Prostate gland (tissue), 2 donors: ENCODE data around the gene SEC14L6. TPM values are rescaled to one million over a fixed set of nuclear protein-coding genes. Genes with fewer than 3 reads are reported as not detected.

Source experiments
- DNase-seq: peaks from one replicate; pipeline ENCODE4 v3.0.0-alpha.2; 2019; ENCODE audit warnings: low spot score
- H3K27ac ChIP-seq, 2 donors: fragments of 200-600 bp; sonication (generic); 2 replicates each; pipeline ENCODE4 v1.5.1; 2017 to 2019
- H3K27me3 ChIP-seq: fragments of 200-600 bp; sonication (generic); replicated peaks from 2 replicates; pipeline ENCODE4 v1.5.1; 2019; ENCODE audit not compliant: insufficient read depth
- H3K36me3 ChIP-seq, 2 donors: fragments of 200-600 bp; sonication (generic); 1 replicate in 1 of 2; 2 replicates in 1 of 2; pipeline versions ENCODE4 v1.5.1 to v1.8.1; 2017 to 2019
- H3K4me1 ChIP-seq: fragments of 200-600 bp; sonication (generic); replicated peaks from 2 replicates; pipeline ENCODE4 v1.5.1; 2019
- H3K4me3 ChIP-seq, 2 donors: fragments of 200-600 bp; sonication (generic); 2 replicates each; pipeline ENCODE4 v1.5.1; 2017 to 2019
- H3K9me3 ChIP-seq: fragments of 200-600 bp; sonication (generic); 2 replicates; pipeline ENCODE4 v1.5.1; 2017
- CTCF ChIP-seq, 4 experiments: fragments of 200-600 bp in 2 of 4; fragments of 450-650 bp in 2 of 4; sonication (generic) in 2 of 4; IDR thresholded peaks; 1 replicate in 3 of 4; 2 replicates in 1 of 4; pipeline ENCODE4 v1.5.1; 2016 to 2019; ENCODE audit warnings: antibody characterized with exemption in 4 of 4, mild to moderate bottlenecking in 2 of 4, moderate library complexity in 2 of 4
- POLR2A ChIP-seq: fragments of 450-650 bp; IDR thresholded peaks from one replicate; pipeline ENCODE4 v1.6.1; 2016; ENCODE audit warnings: antibody characterized with exemption, mild to moderate bottlenecking
- POLR2AphosphoS5 ChIP-seq: sonication (generic); formaldehyde crosslinking; IDR thresholded peaks from one replicate; pipeline ENCODE4 v1.6.1; 2017; ENCODE audit warnings: antibody characterized with exemption
- WGBS: methylation state at CpG from one replicate; pipeline ENCODE4 v1.1.5; 2018; 5-methylcytosine and 5-hydroxymethylcytosine counted together
- intact Hi-C: fragments of 100-400 bp; cut with DNase I; formaldehyde crosslinking; loops from one replicate; pipeline ENCODE4 v1.14.2; 2022
- total RNA-seq, 2 donors: library from RNA; depleted of rRNA; stranded (reverse); fragments of >200 nt; gene quantifications; one replicate each; pipeline ENCODE4 v1.1.0, GENCODE V29; 2016

Gene SEC14L6
- total RNA-seq, 2 donors from 2014 or later, result 0.23 to 22.9 TPM

GRCh38 chr22:30526656-30527055 lies 19.9 kb downstream of the SEC14L6 start:
- Histone ChIP-seq H3K9me3 (no peaks in the 10 kb centered on the region), H3K4me3 (no peak overlapping the region), H3K36me3 (no peaks in the 10 kb centered on the region), H3K27ac (no peak overlapping the region), H3K4me1 (no peaks in the 10 kb centered on the region), H3K27me3 (no peaks in the 10 kb centered on the region)
- TF ChIP-seq POLR2A (no peak), POLR2AphosphoS5 (no peak), CTCF (IDR thresholded peaks at IDR 0.05) (no peak)
- intact Hi-C loops, result no loop called here
- WGBS, result 94% methylated on average over 4 of the region's 4 CpGs
- DNase-seq, result no peak

- H3K27me3 ChIP-seq, result no peaks in the 10 kb centered on the region
- no peak for TF ChIP-seq POLR2A
- intact Hi-C loops, result no loop called here
- H3K36me3 ChIP-seq, result no peaks in the 10 kb centered on the region
- WGBS, result 76% methylated on average over 8 of the region's 8 CpGs
- H3K4me1 ChIP-seq, result no peaks in the 10 kb centered on the region
- H3K27ac ChIP-seq, result no peak overlapping the region
- H3K9me3 ChIP-seq, result no peaks in the 10 kb centered on the region
- no peak for DNase-seq
- no peak overlapping the region for H3K4me3 ChIP-seq
Measured at GRCh38 chr22:30523646-30524489, 22.7 kb downstream of the SEC14L6 start.

GRCh38 chr22:30521368-30522156 lies 25.0 kb downstream of the SEC14L6 start:
- Histone ChIP-seq H3K36me3 (no peaks in the 10 kb centered on the region), H3K9me3 (no peaks in the 10 kb centered on the region), H3K4me3 (no peak overlapping the region), H3K4me1 (no peaks in the 10 kb centered on the region), H3K27me3 (no peaks in the 10 kb centered on the region), H3K27ac (no peak overlapping the region)
- 72% methylated on average over 5 of the region's 5 CpGs for WGBS
- DNase-seq, result no peak
- intact Hi-C loops, result no loop called here
- TF ChIP-seq POLR2AphosphoS5, result no peak
- TF ChIP-seq POLR2A, result no peak
- TF ChIP-seq CTCF (IDR thresholded peaks at IDR 0.05), result no peak

GRCh38 chr22:30519842-30520425 lies 26.6 kb downstream of the SEC14L6 start:
- H3K4me1 ChIP-seq, result no peaks in the 10 kb centered on the region
- WGBS, result 88% methylated on average over 6 of the region's 7 CpGs
- H3K27ac ChIP-seq, result no peak overlapping the region
- intact Hi-C loops, result no loop called here
- DNase-seq, result no peak
- no peaks in the 10 kb centered on the region for H3K36me3 ChIP-seq
- H3K27me3 ChIP-seq, result no peaks in the 10 kb centered on the region
- no peak for TF ChIP-seq POLR2AphosphoS5
- no peak for TF ChIP-seq POLR2A
- no peak for TF ChIP-seq CTCF (IDR thresholded peaks at IDR 0.05)
- no peaks in the 10 kb centered on the region for H3K9me3 ChIP-seq
- H3K4me3 ChIP-seq, result no peak overlapping the region

- 68% methylated on average over 5 of the region's 5 CpGs for WGBS
- DNase-seq, result no peak
- TF ChIP-seq POLR2AphosphoS5, result no peak
- TF ChIP-seq CTCF (IDR thresholded peaks at IDR 0.05), result no peak
- TF ChIP-seq POLR2A, result no peak
- Histone ChIP-seq H3K4me3 (no peak overlapping the region), H3K4me1 (no peaks in the 10 kb centered on the region), H3K9me3 (no peaks in the 10 kb centered on the region), H3K27me3 (no peaks in the 10 kb centered on the region), H3K36me3 (no peaks in the 10 kb centered on the region), H3K27ac (no peak overlapping the region)
- intact Hi-C loops, result no loop called here
Measured at GRCh38 chr22:30516731-30517130, 29.8 kb downstream of the SEC14L6 start.
